K562 (cell line): ENCODE data around the gene GGA2. TPM values are rescaled to one million over a fixed set of nuclear protein-coding genes. Genes with fewer than 3 reads are reported as not detected.

Source experiments
- ATAC-seq: fragments of 200-7000 bp; cut with Tn5 transposase; 3 replicates; pipeline ENCODE4 v1.9.1; 2020; ENCODE audit warnings: moderate library complexity
- BruUV-seq: library from RNA; stranded (reverse); fragments of 400-500 nt; replicated peaks from 2 replicates; lab custom pipeline; 2021; lab: Mats Ljungman, UMichigan
- CTCF ChIA-PET: fragments of 300-600 bp; formaldehyde crosslinking; extraction: SDS; loops from one replicate; lab custom pipeline; 2021; ENCODE audit warnings: low intra/inter-chr PET ratio; lab: Yijun Ruan, JAX
- POLR2A ChIA-PET: fragments of 300-600, 350-650 bp; sonication (Branson Sonifier 250); formaldehyde crosslinking; extraction: SDS; loops from one replicate; lab custom pipeline; 2021; ENCODE audit warnings: antibody characterized with exemption, inconsistent platforms; lab: Yijun Ruan, JAX
- DNase-seq, 4 experiments: peaks; one replicate each; pipeline versions ENCODE4 v3.0.0 to v3.0.0-alpha.2; 2011 to 2018; ENCODE audit warnings: low spot score in 3 of 4, mixed read lengths in 3 of 4; ENCODE audit errors: extremely low read depth in 1 of 4
- FAIRE-seq: peaks from 2 replicates; lab custom pipeline; 2011; peaks lifted over from hg19 to GRCh38; lab: Jason Lieb, UNC
- H2AFZ ChIP-seq: 2 replicates; pipeline ENCODE4 v1.6.0; 2011; ENCODE audit warnings: low read depth, low read length, control low read depth, inconsistent platforms
- H3K27ac ChIP-seq: fragments of 200-600 bp; 3 replicates; pipeline ENCODE4 v1.8.0; 2011; ENCODE audit warnings: low read depth, mild to moderate bottlenecking, control low read depth, inconsistent platforms, low read length, moderate library complexity, mixed read lengths; ENCODE audit errors: extremely low read depth
- H3K27me3 ChIP-seq, 2 experiments: fragments of 300-600 bp in 1 of 2; 2 replicates in 1 of 2; 3 replicates in 1 of 2; pipeline versions ENCODE4 v1.6.0 to v1.8.0; 2011; ENCODE audit warnings: inconsistent platforms in 2 of 2, low read length in 2 of 2, mild to moderate bottlenecking in 1 of 2, mixed read lengths in 1 of 2, moderate library complexity in 1 of 2; ENCODE audit not compliant: control insufficient read depth in 2 of 2, insufficient read depth in 2 of 2
- H3K36me3 ChIP-seq: fragments of 300-600 bp; 3 replicates; pipeline ENCODE4 v1.8.0; 2011; ENCODE audit warnings: mild to moderate bottlenecking, low read length, inconsistent platforms; ENCODE audit not compliant: control insufficient read depth, insufficient read depth
- H3K4me1 ChIP-seq, 2 experiments: fragments of 200-600 bp in 1 of 2; replicated peaks in 1 of 2; 2 replicates in 1 of 2; 3 replicates in 1 of 2; pipeline versions ENCODE4 v1.5.1 to v1.8.0; 2011; ENCODE audit warnings: inconsistent platforms in 2 of 2, low read length in 2 of 2, mild to moderate bottlenecking in 1 of 2, mixed read lengths in 1 of 2, moderate library complexity in 1 of 2; ENCODE audit not compliant: control insufficient read depth in 2 of 2, insufficient read depth in 2 of 2
- H3K4me2 ChIP-seq: 2 replicates; pipeline ENCODE4 v1.6.1; 2011; ENCODE audit warnings: low read length, control low read depth, inconsistent platforms, mixed read lengths; ENCODE audit not compliant: insufficient read depth
- H3K4me3 ChIP-seq: fragments of 200-600 bp; sonication (generic), shearing (Covaris generic); 2 replicates; pipeline ENCODE4 v1.5.1; 2016; ENCODE audit warnings: control low read depth, inconsistent platforms
- H3K79me2 ChIP-seq: fragments of 200-600 bp; 3 replicates; pipeline ENCODE4 v1.8.0; 2011; ENCODE audit warnings: low read length, inconsistent platforms; ENCODE audit not compliant: control insufficient read depth, insufficient read depth
- H3K9ac ChIP-seq, 2 experiments: 2 replicates each; pipeline versions ENCODE4 v1.6.0 to v1.6.1; 2011; ENCODE audit warnings: low read depth in 2 of 2, low read length in 2 of 2, control low read depth in 1 of 2, inconsistent platforms in 1 of 2, mild to moderate bottlenecking in 1 of 2, mixed read lengths in 1 of 2; ENCODE audit not compliant: insufficient read depth in 1 of 2
- H3K9me1 ChIP-seq: one replicate; pipeline ENCODE4 v1.6.0; 2011; ENCODE audit warnings: inconsistent platforms, mild to moderate bottlenecking, low read length, moderate library complexity; ENCODE audit not compliant: control insufficient read depth, insufficient read depth
- H3K9me3 ChIP-seq: replicated peaks from 2 replicates; pipeline ENCODE4 v1.5.1; 2011; ENCODE audit warnings: low read depth, low read length, inconsistent platforms; ENCODE audit not compliant: control insufficient read depth, insufficient read depth
- H4K20me1 ChIP-seq: replicated peaks from 2 replicates; pipeline ENCODE4 v1.6.1; 2011; ENCODE audit warnings: low read length, inconsistent platforms, mixed read lengths; ENCODE audit not compliant: control insufficient read depth, insufficient read depth
- ARID2 ChIP-seq: fragments of 450-650 bp; IDR thresholded peaks from 2 replicates; pipeline ENCODE4 v1.6.1; 2017; ENCODE audit warnings: antibody characterized with exemption, mild to moderate bottlenecking
- BRF2 ChIP-seq: IDR thresholded peaks from 3 replicates; pipeline ENCODE4 v1.6.1; 2011; ENCODE audit warnings: borderline replicate concordance, mild to moderate bottlenecking; ENCODE audit not compliant: insufficient read length, insufficient read depth
- CBX1 ChIP-seq: sonication (generic); IDR thresholded peaks from 2 replicates; pipeline ENCODE4 v1.6.1; 2016; ENCODE audit warnings: antibody characterized with exemption, low read depth, mild to moderate bottlenecking
- EP300 ChIP-seq: IDR thresholded peaks from 2 replicates; pipeline ENCODE4 v1.6.1; 2012; ENCODE audit warnings: low read length, improper control_type of control experiment
- ESRRA ChIP-seq: fragments of 450-650 bp; IDR thresholded peaks from 2 replicates; pipeline ENCODE4 v1.6.1; 2014; ENCODE audit warnings: low read depth, mild to moderate bottlenecking, moderate library complexity, borderline replicate concordance
- GATA2 ChIP-seq: sonication (generic); formaldehyde crosslinking; IDR thresholded peaks from 2 replicates; pipeline ENCODE4 v1.4.0; 2020; ENCODE audit warnings: mild to moderate bottlenecking, missing genetic modification reagents
- HCFC1 ChIP-seq: IDR thresholded peaks from 2 replicates; pipeline ENCODE4 v1.6.1; 2012; ENCODE audit warnings: low read depth, low read length, improper control_type of control experiment
- HOXB6 ChIP-seq: fragments of 250-450 bp; sonication (Bioruptor Pico); IDR thresholded peaks from 2 replicates; pipeline ENCODE4 v1.5.1; 2022; ENCODE audit warnings: mild to moderate bottlenecking, borderline replicate concordance
- JUN ChIP-seq, 2 experiments: sonication (generic) in 1 of 2; formaldehyde crosslinking in 1 of 2; IDR thresholded peaks; 2 replicates each; pipeline versions ENCODE4 v1.6.1 to v1.8.0; 2012 to 2022; ENCODE audit warnings: borderline replicate concordance in 2 of 2, mild to moderate bottlenecking in 2 of 2, improper control_type of control experiment in 1 of 2, low read depth in 1 of 2, low read length in 1 of 2, missing genetic modification reagents in 1 of 2
- NFXL1 ChIP-seq: fragments of 450-650 bp; formaldehyde crosslinking; IDR thresholded peaks from 2 replicates; pipeline ENCODE4 v1.4.0; 2021; ENCODE audit warnings: mild to moderate bottlenecking
- SRSF7 ChIP-seq: fragments of 200-400 bp; formaldehyde crosslinking; optimal IDR thresholded peaks from 2 replicates; pipeline ENCODE3; 2017; ENCODE audit warnings: mild to moderate bottlenecking, low read depth, low read length
- STAG1 ChIP-seq: sonication (generic); formaldehyde crosslinking; IDR thresholded peaks from 2 replicates; pipeline ENCODE4 v1.5.0; 2020; ENCODE audit warnings: missing genetic modification reagents, borderline replicate concordance
- ZBTB43 ChIP-seq: sonication (generic); formaldehyde crosslinking; IDR thresholded peaks from 2 replicates; pipeline ENCODE4 v1.8.0; 2023; ENCODE audit warnings: mild to moderate bottlenecking, missing genetic modification reagents
- ZFPM2 ChIP-seq: fragments of 250-450 bp; sonication (Bioruptor Pico); IDR thresholded peaks from 2 replicates; pipeline ENCODE4 v1.5.1; 2022; ENCODE audit warnings: mild to moderate bottlenecking
- ZNF174 ChIP-seq: fragments of 250-450 bp; sonication (Bioruptor Pico); IDR thresholded peaks from 2 replicates; pipeline ENCODE4 v1.4.0; 2020; ENCODE audit warnings: mild to moderate bottlenecking
- ZNF24 ChIP-seq: fragments of 450-650 bp; IDR thresholded peaks from 2 replicates; pipeline ENCODE4 v1.6.1; 2016
- ZNF766 ChIP-seq: fragments of 200-800 bp; sonication (Bioruptor generic); conservative IDR thresholded peaks from 2 replicates; pipeline ENCODE4 v1.6.1; 2016; ENCODE audit warnings: missing genetic modification characterization, missing compliant biosample characterization
- WGBS: fragments of 100-300 bp; shearing (Covaris generic); methylation state at CpG from one replicate; pipeline ENCODE4 v1.1.6; 2016; ENCODE audit warnings: low coverage, mixed read lengths; ENCODE audit not compliant: insufficient coverage; ENCODE audit errors: missing lambda C conversion rate; 5-methylcytosine and 5-hydroxymethylcytosine counted together
- in situ Hi-C: fragments of 300-500 bp; cut with MboI; formaldehyde crosslinking; loops from 4 replicates; pipeline ENCODE4 v1.15.0; 2018; ENCODE audit warnings: inconsistent platforms, mixed read lengths
- intact Hi-C: fragments of 100-400 bp; cut with micrococcal nuclease; formaldehyde crosslinking; loops from 2 replicates; pipeline ENCODE4 v1.14.2; 2022
- polyA plus RNA-seq, 8 experiments: library from polyadenylated mRNA; depleted of rRNA in 4 of 8; stranded (reverse) in 5 of 8; unstranded in 3 of 8; fragments of >200 nt; fragmentation: Nextera tagmentation in 2 of 8; fragmentation: Illumina TruSeq in 1 of 8; extraction: Ambion mirVana in 2 of 8; extraction: Trizol in 1 of 8; gene quantifications; 2 replicates each; pipeline versions ENCODE4 v1.2.1 to v1.2.3, GENCODE V29; 2011 to 2014; ENCODE audit warnings: inconsistent platforms in 1 of 8, missing spikeins in 1 of 8
- total RNA-seq, 7 experiments: library from RNA; depleted of rRNA in 6 of 7; stranded (reverse); fragments of >200 nt in 6 of 7; fragmentation: Illumina TruSeq in 2 of 7; extraction: Trizol in 2 of 7; gene quantifications; 2 replicates each; pipeline versions ENCODE4 v1.2.1 to v1.2.3, GENCODE V29; 2011 to 2021; ENCODE audit warnings: low replicate concordance in 1 of 7

GGA2 gene
- total and polyA plus RNA-seq, 9 of the 15 experiments (the other 6 are each of a cell fraction or from before 2014, with no cell fraction given), result 11.9 to 133 (median 66.3) TPM

GRCh38 chr16:23416816-23417215 is 93.5 kb downstream of the GGA2 start:
- 73% methylated on average over 5 of the region's 7 CpGs for WGBS
- no peak overlapping the region for H3K4me3 ChIP-seq
- H2AFZ ChIP-seq, result no peak overlapping the region
- H3K36me3 ChIP-seq, result peaks cover 42% of the 10 kb centered on the region
- no peaks in the 10 kb centered on the region for H3K9me1 ChIP-seq
- no peak overlapping the region for H3K4me2 ChIP-seq
- CTCF ChIA-PET, result no interaction called here
- H3K27ac ChIP-seq, result no peak overlapping the region
- 0 out of 2 replicates have a peak, but pooled peaks cover 2% of the 10 kb centered on the region for H4K20me1 ChIP-seq
- DNase-seq, result no peak
- no peak for TF ChIP-seq ZBTB43
- TF ChIP-seq ZNF174 (CRISPR knock-in tag), result no peak
- TF ChIP-seq CBX1, result no peak
- no peak for TF ChIP-seq HOXB6 (CRISPR knock-in tag)
- no peak for TF ChIP-seq BRF2
- no peak for TF ChIP-seq ZNF766
- no peak for TF ChIP-seq SRSF7
- TF ChIP-seq ARID2, result no peak
- TF ChIP-seq JUN (IDR thresholded peaks at IDR 0.05; ENCODE audit: borderline replicate concordance, low read depth, low read length), result no peak
- TF ChIP-seq JUN (CRISPR knock-in tag; IDR thresholded peaks at IDR 0.05; ENCODE audit: borderline replicate concordance), result no peak
- no peak for TF ChIP-seq EP300
- TF ChIP-seq ZFPM2 (CRISPR knock-in tag), result no peak
- no peak for TF ChIP-seq ESRRA
- no peak for TF ChIP-seq GATA2 (CRISPR knock-in tag)
- no peak for TF ChIP-seq HCFC1
- no peak for TF ChIP-seq ZNF24
- no peak for TF ChIP-seq NFXL1
- no peak for TF ChIP-seq STAG1 (CRISPR knock-in tag)
- intact Hi-C loops, result no loop called here
- no peaks in the 10 kb centered on the region for H3K79me2 ChIP-seq
- no peak overlapping the region for H3K9ac ChIP-seq
- no peak for FAIRE-seq
- BruUV-seq, result no TSS peak
- no peak for ATAC-seq
- no peaks in the 10 kb centered on the region for H3K4me1 ChIP-seq
- POLR2A ChIA-PET, result no interaction called here
- H3K9me3 ChIP-seq, result no peaks in the 10 kb centered on the region
- H3K27me3 ChIP-seq, result no peaks in the 10 kb centered on the region
- in situ Hi-C loops, result no loop called here
